Measurements from ENCODE around the gene SLC35F1.

SLC35F1 gene

GRCh38 chr6:118174071-118174470 lies 267.0 kb downstream of the SLC35F1 start:
- H3K27ac ChIP-seq (replicated peaks), result no peak overlapping the region
- DNase-seq (ENCODE audit: low read depth in 1 of 2, low spot score in 1 of 2), result no peak
- no peak for TF ChIP-seq CTCF (IDR thresholded peaks at IDR 0.05; ENCODE audit: insufficient read depth, low read length)
- no peaks in the 10 kb centered on the region for H3K27me3 ChIP-seq (ENCODE audit: insufficient read depth, poor library complexity, severe bottlenecking)
- no peak overlapping the region for H3K4me3 ChIP-seq (replicated peaks; ENCODE audit: insufficient read depth, low read length)

GRCh38 chr6:118177720-118178119 lies 270.7 kb downstream of the SLC35F1 start:
- H3K27ac ChIP-seq (replicated peaks), result no peak overlapping the region
- TF ChIP-seq POLR2AphosphoS5 (IDR thresholded peaks at IDR 0.05; ENCODE audit: low read depth), result no peak
- TF ChIP-seq SPI1 (IDR thresholded peaks at IDR 0.05; ENCODE audit: borderline replicate concordance, low read depth), result no peak
- no peak for TF ChIP-seq REST (IDR thresholded peaks at IDR 0.05; ENCODE audit: insufficient replicate concordance, low read depth)
- TF ChIP-seq CTCF (IDR thresholded peaks at IDR 0.05; ENCODE audit: insufficient read depth, low read length), result no peak
- TF ChIP-seq GABPA (IDR thresholded peaks at IDR 0.05; ENCODE audit: low read depth), result no peak
- DNase-seq (ENCODE audit: low read depth in 1 of 2, low spot score in 1 of 2), result no peak
- no peak overlapping the region for H3K4me3 ChIP-seq (replicated peaks; ENCODE audit: insufficient read depth, low read length)
- no peaks in the 10 kb centered on the region for H3K27me3 ChIP-seq (ENCODE audit: insufficient read depth, poor library complexity, severe bottlenecking)

GRCh38 chr6:118179048-118179447 lies 272.0 kb downstream of the SLC35F1 start:
- H3K27me3 ChIP-seq (ENCODE audit: insufficient read depth, poor library complexity, severe bottlenecking), result no peaks in the 10 kb centered on the region
- no peak for DNase-seq (ENCODE audit: low read depth in 1 of 2, low spot score in 1 of 2)
- H3K27ac ChIP-seq (replicated peaks), result no peak overlapping the region
- no peak for TF ChIP-seq GABPA (IDR thresholded peaks at IDR 0.05; ENCODE audit: low read depth)
- TF ChIP-seq CTCF (IDR thresholded peaks at IDR 0.05; ENCODE audit: insufficient read depth, low read length), result no peak
- no peak for TF ChIP-seq POLR2AphosphoS5 (IDR thresholded peaks at IDR 0.05; ENCODE audit: low read depth)
- no peak for TF ChIP-seq REST (IDR thresholded peaks at IDR 0.05; ENCODE audit: insufficient replicate concordance, low read depth)
- TF ChIP-seq SPI1 (IDR thresholded peaks at IDR 0.05; ENCODE audit: borderline replicate concordance, low read depth), result no peak
- H3K4me3 ChIP-seq (replicated peaks; ENCODE audit: insufficient read depth, low read length), result no peak overlapping the region

Data from HL-60 (cell line).